Embryonic facial prominence (tissue), 1 donor: ENCODE data around the gene GABRG3.
"Not testable (repeated sequence)": the region's sequence is repeated elsewhere in the genome, so short reads cannot be mapped to it uniquely, and the experiment has no call there.

Experiments
- DNase-seq: peaks from one replicate; pipeline ENCODE4 v3.0.0-alpha.2; 2016; ENCODE audit errors: extremely low spot score

The GABRG3 gene

GRCh38 chr15:27179789-27180188 lies 208.8 kb downstream of the GABRG3 start:
- no peak for DNase-seq

- no peak for DNase-seq
Measured at GRCh38 chr15:27182561-27183110, 211.7 kb downstream of the GABRG3 start.

GRCh38 chr15:27183201-27183600 lies 212.2 kb downstream of the GABRG3 start:
- DNase-seq, result no peak

GRCh38 chr15:27191515-27191914 lies 220.5 kb downstream of the GABRG3 start:
- DNase-seq, result not testable (repeated sequence)

GRCh38 chr15:27196691-27197090 lies 225.7 kb downstream of the GABRG3 start:
- DNase-seq, result no peak

- no peak for DNase-seq
Measured at GRCh38 chr15:27201425-27201824, 230.4 kb downstream of the GABRG3 start.

GRCh38 chr15:27210176-27210575 lies 239.2 kb downstream of the GABRG3 start:
- no peak for DNase-seq

GRCh38 chr15:27214032-27214431 lies 243.1 kb downstream of the GABRG3 start:
- no peak for DNase-seq

- DNase-seq, result no peak
Measured at GRCh38 chr15:27214961-27215360, 244.0 kb downstream of the GABRG3 start.

- DNase-seq, result no peak
Measured at GRCh38 chr15:27218426-27218825, 247.4 kb downstream of the GABRG3 start.

GRCh38 chr15:27219636-27220035 lies 248.7 kb downstream of the GABRG3 start:
- DNase-seq, result no peak

GRCh38 chr15:27220199-27220598 lies 249.2 kb downstream of the GABRG3 start:
- DNase-seq, result no peak

GRCh38 chr15:27222479-27222878 lies 251.5 kb downstream of the GABRG3 start:
- no peak for DNase-seq

GRCh38 chr15:27223179-27223578 lies 252.2 kb downstream of the GABRG3 start:
- DNase-seq, result no peak

GRCh38 chr15:27231811-27232210 lies 260.8 kb downstream of the GABRG3 start:
- no peak for DNase-seq

- no peak for DNase-seq
Measured at GRCh38 chr15:27232876-27233275, 261.9 kb downstream of the GABRG3 start.

GRCh38 chr15:27234593-27234992 lies 263.6 kb downstream of the GABRG3 start:
- no peak for DNase-seq

- no peak for DNase-seq
Measured at GRCh38 chr15:27235161-27235560, 264.2 kb downstream of the GABRG3 start.

- no peak for DNase-seq
Measured at GRCh38 chr15:27235681-27236080, 264.7 kb downstream of the GABRG3 start.

GRCh38 chr15:27237319-27237939 lies 266.4 kb downstream of the GABRG3 start:
- DNase-seq, result no peak

GRCh38 chr15:27238209-27238608 lies 267.2 kb downstream of the GABRG3 start:
- no peak for DNase-seq

GRCh38 chr15:27238707-27239423 lies 267.9 kb downstream of the GABRG3 start:
- no peak for DNase-seq

GRCh38 chr15:27241943-27242342 lies 271.0 kb downstream of the GABRG3 start:
- DNase-seq, result no peak
